ENCODE measurements around the gene IGFN1. TPM values are rescaled to one million over a fixed set of nuclear protein-coding genes. Genes with fewer than 3 reads are reported as not detected.

The IGFN1 gene
- total and polyA plus RNA-seq, 9 of the 15 experiments (the other 6 are each of a cell fraction or from before 2014, with no cell fraction given): 0.04 TPM; not detected in 8

DNA sequence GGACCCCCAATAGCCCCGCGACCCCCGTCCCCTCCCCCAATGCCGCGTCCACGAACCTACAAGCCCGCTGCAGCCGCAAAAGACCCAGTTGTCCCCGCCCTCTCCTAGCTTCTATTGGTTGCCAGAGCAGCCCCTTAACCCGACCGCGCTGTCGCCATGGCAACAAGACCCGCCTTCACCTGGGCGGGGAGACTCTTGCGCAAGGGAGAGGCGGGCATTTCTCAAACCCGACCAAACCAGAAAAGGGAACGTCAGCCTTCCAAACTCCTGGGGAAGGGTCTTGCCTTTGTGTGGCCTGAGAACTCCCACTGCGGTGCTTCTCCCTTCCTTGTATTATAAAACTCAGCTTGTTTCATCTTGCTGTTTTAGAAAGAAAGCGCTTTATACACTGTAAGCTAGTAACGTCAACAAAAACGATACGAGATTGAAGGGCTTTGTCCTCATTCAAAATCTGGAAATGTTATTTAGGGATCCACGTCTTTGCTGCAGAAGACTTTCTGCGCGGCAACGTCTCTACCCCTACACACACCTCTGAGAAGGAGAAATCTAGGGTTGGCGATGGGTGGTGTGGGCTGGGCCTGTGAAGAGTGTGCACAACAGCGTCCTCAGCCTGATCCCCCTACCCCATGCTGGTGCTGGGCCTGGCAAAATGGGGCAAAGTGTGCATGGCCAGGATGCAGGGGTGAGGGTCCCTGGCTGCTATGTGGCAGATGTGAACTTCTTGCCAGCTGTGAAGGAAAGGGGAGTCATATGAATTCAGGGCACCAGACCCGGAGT, 36.0 kb upstream of the IGFN1 start, which contains the start of gene TMEM9 (continued):
- TF ChIP-seq, protein P1, sequence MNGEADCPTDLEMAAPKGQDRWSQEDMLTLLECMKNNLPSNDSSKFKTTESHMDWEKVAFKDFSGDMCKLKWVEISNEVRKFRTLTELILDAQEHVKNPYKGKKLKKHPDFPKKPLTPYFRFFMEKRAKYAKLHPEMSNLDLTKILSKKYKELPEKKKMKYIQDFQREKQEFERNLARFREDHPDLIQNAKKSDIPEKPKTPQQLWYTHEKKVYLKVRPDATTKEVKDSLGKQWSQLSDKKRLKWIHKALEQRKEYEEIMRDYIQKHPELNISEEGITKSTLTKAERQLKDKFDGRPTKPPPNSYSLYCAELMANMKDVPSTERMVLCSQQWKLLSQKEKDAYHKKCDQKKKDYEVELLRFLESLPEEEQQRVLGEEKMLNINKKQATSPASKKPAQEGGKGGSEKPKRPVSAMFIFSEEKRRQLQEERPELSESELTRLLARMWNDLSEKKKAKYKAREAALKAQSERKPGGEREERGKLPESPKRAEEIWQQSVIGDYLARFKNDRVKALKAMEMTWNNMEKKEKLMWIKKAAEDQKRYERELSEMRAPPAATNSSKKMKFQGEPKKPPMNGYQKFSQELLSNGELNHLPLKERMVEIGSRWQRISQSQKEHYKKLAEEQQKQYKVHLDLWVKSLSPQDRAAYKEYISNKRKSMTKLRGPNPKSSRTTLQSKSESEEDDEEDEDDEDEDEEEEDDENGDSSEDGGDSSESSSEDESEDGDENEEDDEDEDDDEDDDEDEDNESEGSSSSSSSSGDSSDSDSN (IDR thresholded peaks at IDR 0.05; ENCODE audit: borderline replicate concordance in 1 of 2, low read depth in 2 of 2, low read length in 2 of 2): 0 out of 4 replicates have a peak, but pooled peaks of 1 of the 2 experiments have one; percentile 30
- no peak for TF ChIP-seq FOXA1 (IDR thresholded peaks at IDR 0.05; ENCODE audit: borderline replicate concordance)
- no peak for TF ChIP-seq ZNF584 (CRISPR knock-in tag; IDR thresholded peaks at IDR 0.05; ENCODE audit: low read depth)
- no peak for TF ChIP-seq SMARCC2 (IDR thresholded peaks at IDR 0.05; ENCODE audit: low read depth)
- TF ChIP-seq CREBBP (IDR thresholded peaks at IDR 0.05; ENCODE audit: low read depth, low read length): no peak
- TF ChIP-seq POLR2H (tag; IDR thresholded peaks at IDR 0.05; ENCODE audit: low read depth): peak; percentile 72; the same call in 1 of the 2 replicates
- TF ChIP-seq CBX5 (IDR thresholded peaks at IDR 0.05; ENCODE audit: borderline replicate concordance, low read depth): no peak; the same call in 1 of the 2 replicates
- peak; percentile 33; the same call in 1 of the 2 replicates for TF ChIP-seq POLR2G (IDR thresholded peaks at IDR 0.05; ENCODE audit: low read depth, low read length)
- no peak for TF ChIP-seq ZNF184 (CRISPR knock-in tag; IDR thresholded peaks at IDR 0.05)
- TF ChIP-seq, protein P2, sequence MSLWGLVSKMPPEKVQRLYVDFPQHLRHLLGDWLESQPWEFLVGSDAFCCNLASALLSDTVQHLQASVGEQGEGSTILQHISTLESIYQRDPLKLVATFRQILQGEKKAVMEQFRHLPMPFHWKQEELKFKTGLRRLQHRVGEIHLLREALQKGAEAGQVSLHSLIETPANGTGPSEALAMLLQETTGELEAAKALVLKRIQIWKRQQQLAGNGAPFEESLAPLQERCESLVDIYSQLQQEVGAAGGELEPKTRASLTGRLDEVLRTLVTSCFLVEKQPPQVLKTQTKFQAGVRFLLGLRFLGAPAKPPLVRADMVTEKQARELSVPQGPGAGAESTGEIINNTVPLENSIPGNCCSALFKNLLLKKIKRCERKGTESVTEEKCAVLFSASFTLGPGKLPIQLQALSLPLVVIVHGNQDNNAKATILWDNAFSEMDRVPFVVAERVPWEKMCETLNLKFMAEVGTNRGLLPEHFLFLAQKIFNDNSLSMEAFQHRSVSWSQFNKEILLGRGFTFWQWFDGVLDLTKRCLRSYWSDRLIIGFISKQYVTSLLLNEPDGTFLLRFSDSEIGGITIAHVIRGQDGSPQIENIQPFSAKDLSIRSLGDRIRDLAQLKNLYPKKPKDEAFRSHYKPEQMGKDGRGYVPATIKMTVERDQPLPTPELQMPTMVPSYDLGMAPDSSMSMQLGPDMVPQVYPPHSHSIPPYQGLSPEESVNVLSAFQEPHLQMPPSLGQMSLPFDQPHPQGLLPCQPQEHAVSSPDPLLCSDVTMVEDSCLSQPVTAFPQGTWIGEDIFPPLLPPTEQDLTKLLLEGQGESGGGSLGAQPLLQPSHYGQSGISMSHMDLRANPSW (CRISPR knock-in tag; IDR thresholded peaks at IDR 0.05): peak; percentile 73; the same call in 1 of the 2 replicates
- TF ChIP-seq ZNF133 (CRISPR knock-in tag; IDR thresholded peaks at IDR 0.05): no peak
- peak; percentile 69 for TF ChIP-seq CREM (IDR thresholded peaks at IDR 0.05; ENCODE audit: low read depth)
- peak; percentile 15; the same call in 1 of the 2 replicates for TF ChIP-seq EGR1 (conservative IDR thresholded peaks at IDR 0.05)
- TF ChIP-seq HDAC1 (IDR thresholded peaks at IDR 0.05): no peak
- TF ChIP-seq NR3C1 (CRISPR knock-in tag; IDR thresholded peaks at IDR 0.05): no peak
- TF ChIP-seq ZNF146 (CRISPR knock-in tag; IDR thresholded peaks at IDR 0.05; ENCODE audit: unreplicated experiment): no peak
- no peak for TF ChIP-seq SETDB1 (IDR thresholded peaks at IDR 0.05; ENCODE audit: low read length)
- TF ChIP-seq, protein P3, sequence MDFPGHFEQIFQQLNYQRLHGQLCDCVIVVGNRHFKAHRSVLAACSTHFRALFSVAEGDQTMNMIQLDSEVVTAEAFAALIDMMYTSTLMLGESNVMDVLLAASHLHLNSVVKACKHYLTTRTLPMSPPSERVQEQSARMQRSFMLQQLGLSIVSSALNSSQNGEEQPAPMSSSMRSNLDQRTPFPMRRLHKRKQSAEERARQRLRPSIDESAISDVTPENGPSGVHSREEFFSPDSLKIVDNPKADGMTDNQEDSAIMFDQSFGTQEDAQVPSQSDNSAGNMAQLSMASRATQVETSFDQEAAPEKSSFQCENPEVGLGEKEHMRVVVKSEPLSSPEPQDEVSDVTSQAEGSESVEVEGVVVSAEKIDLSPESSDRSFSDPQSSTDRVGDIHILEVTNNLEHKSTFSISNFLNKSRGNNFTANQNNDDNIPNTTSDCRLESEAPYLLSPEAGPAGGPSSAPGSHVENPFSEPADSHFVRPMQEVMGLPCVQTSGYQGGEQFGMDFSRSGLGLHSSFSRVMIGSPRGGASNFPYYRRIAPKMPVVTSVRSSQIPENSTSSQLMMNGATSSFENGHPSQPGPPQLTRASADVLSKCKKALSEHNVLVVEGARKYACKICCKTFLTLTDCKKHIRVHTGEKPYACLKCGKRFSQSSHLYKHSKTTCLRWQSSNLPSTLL (IDR thresholded peaks at IDR 0.05): no peak
- TF ChIP-seq MBD2 (IDR thresholded peaks at IDR 0.05; ENCODE audit: borderline replicate concordance, low read depth): peak; percentile 87
- TF ChIP-seq HDAC2 (IDR thresholded peaks at IDR 0.05): no peak
- no peak for TF ChIP-seq ZNF695 (CRISPR knock-in tag; IDR thresholded peaks at IDR 0.05)
- no peak for TF ChIP-seq ZNF79 (CRISPR knock-in tag; IDR thresholded peaks at IDR 0.05; ENCODE audit: low read depth)

All from K562 (cell line).